Measurements from ENCODE around the gene TPCN1. TPM values are rescaled to one million over a fixed set of nuclear protein-coding genes. Genes with fewer than 3 reads are reported as not detected.
A peak's percentile ranks its signal among the peaks of the same experiment; 100 is the strongest.

The TPCN1 gene
- total RNA-seq, 1 experiment from 2014 or later: 13.5 TPM

GRCh38 chr12:113245695-113246477, 24.6 kb downstream of the TPCN1 start:
- Histone ChIP-seq H2BK12ac (ENCODE audit: insufficient read length, low read depth, low read length) (peak overlapping the region; percentile 18), H3K4ac (ENCODE audit: low read depth, low read length) (peak overlapping the region; percentile 62), H3K14ac (ENCODE audit: insufficient read depth, low read length) (peak overlapping the region; percentile 89), H3K23ac (ENCODE audit: insufficient read length, low read depth, low read length) (no peak overlapping the region), H2AFZ (ENCODE audit: low read length) (no peak overlapping the region), H3K79me2 (ENCODE audit: insufficient read depth, low read length) (no peaks in the 10 kb centered on the region), H3K27ac (ENCODE audit: insufficient read length, low read depth, low read length) (peak overlapping the region; percentile 67), H2BK15ac (ENCODE audit: low read depth, low read length) (no peak overlapping the region), H3K18ac (ENCODE audit: insufficient read length, low read depth, low read length) (peak overlapping the region; percentile 66), H2BK120ac (ENCODE audit: low read depth, low read length, poor library complexity, severe bottlenecking) (no peak overlapping the region), H2AK5ac (ENCODE audit: insufficient read length, low read length) (no peak overlapping the region), H3K9me3 (ENCODE audit: control insufficient read depth, low read depth, low read length) (no peaks in the 10 kb centered on the region), H4K8ac (replicated peaks; ENCODE audit: insufficient read length, low read depth, low read length) (no peak overlapping the region), H3T11ph (ENCODE audit: low read length) (no peak overlapping the region), H4K91ac (ENCODE audit: insufficient read length, low read depth, low read length) (peak overlapping the region; percentile 79), H3K23me2 (ENCODE audit: insufficient read length, low read depth, low read length, poor library complexity, severe bottlenecking) (no peaks in the 10 kb centered on the region), H3K27me3 (ENCODE audit: insufficient read depth, low read length) (no peaks in the 10 kb centered on the region), H4K20me1 (ENCODE audit: control insufficient read depth, insufficient read depth, insufficient read length) (no peaks in the 10 kb centered on the region), H3K79me1 (ENCODE audit: insufficient read depth, low read depth, low read length, poor library complexity, severe bottlenecking) (no peaks in the 10 kb centered on the region), H3K9ac (ENCODE audit: extremely low read depth, insufficient read length, low read length) (peak overlapping the region; percentile 2), H3K56ac (ENCODE audit: insufficient read length, low read depth, low read length) (no peak overlapping the region), H3K4me2 (ENCODE audit: insufficient read depth, insufficient read length, low read length) (peak overlapping the region; percentile 40), H3K4me1 (ENCODE audit: insufficient read depth, low read length) (peaks cover 9% of the 10 kb centered on the region; the same call in 1 of the 2 replicates), H2BK5ac (ENCODE audit: insufficient read length, low read length) (no peak overlapping the region), H4K5ac (ENCODE audit: insufficient read length, low read depth, low read length) (no peak overlapping the region), H2BK20ac (ENCODE audit: low read depth, low read length, poor library complexity, severe bottlenecking) (no peak overlapping the region)
- H3K4me3 Mint-ChIP-seq: peak overlapping the region; percentile 54 to 60
- TF ChIP-seq CTCF (conservative IDR thresholded peaks at IDR 0.05): no peak
- H3K27ac Mint-ChIP-seq: peak overlapping the region; percentile 86 to 98 (median 97)
- peaks cover 5 to 13% (median 8%) of the 10 kb centered on the region in 3 experiments; a peak in 6 of 7 replicates for H3K36me3 Mint-ChIP-seq (ENCODE audit: insufficient read depth in 1 of 3, low read depth in 3 of 3)
- peak; percentile 98 for DNase-seq
- peaks cover 42 to 49% of the 10 kb centered on the region in 2 experiments for H3K4me1 Mint-ChIP-seq
- H3K9me3 Mint-ChIP-seq: no peaks in the 10 kb centered on the region
- no CpG with 5 or more reads among the region's 19 CpGs for WGBS (ENCODE audit: extremely low coverage, insufficient read length, low lambda C conversion rate)
- H3K27me3 Mint-ChIP-seq (ENCODE audit: low read depth): no peaks in the 10 kb centered on the region; the same call in 1 of the 2 replicates

All from H9 (cell line).